GM12864 (cell line): ENCODE measurements around the gene MREG.

Experiments used
- DNase-seq: peaks from one replicate; pipeline ENCODE4 v3.0.0-alpha.2; 2011; ENCODE audit warnings: low read depth
- H3K4me3 ChIP-seq: 2 replicates; pipeline ENCODE4 v1.5.1; 2011; ENCODE audit warnings: mild to moderate bottlenecking, low read depth, low read length, control low read depth
- TF ChIP-seq, protein P1 (sequence below): IDR thresholded peaks from 2 replicates; pipeline ENCODE4 v1.5.1; 2011; ENCODE audit warnings: low read depth, mild to moderate bottlenecking, moderate library complexity, low read length, control low read depth, inconsistent platforms; ENCODE audit errors: missing control alignments

MREG gene

DNA sequence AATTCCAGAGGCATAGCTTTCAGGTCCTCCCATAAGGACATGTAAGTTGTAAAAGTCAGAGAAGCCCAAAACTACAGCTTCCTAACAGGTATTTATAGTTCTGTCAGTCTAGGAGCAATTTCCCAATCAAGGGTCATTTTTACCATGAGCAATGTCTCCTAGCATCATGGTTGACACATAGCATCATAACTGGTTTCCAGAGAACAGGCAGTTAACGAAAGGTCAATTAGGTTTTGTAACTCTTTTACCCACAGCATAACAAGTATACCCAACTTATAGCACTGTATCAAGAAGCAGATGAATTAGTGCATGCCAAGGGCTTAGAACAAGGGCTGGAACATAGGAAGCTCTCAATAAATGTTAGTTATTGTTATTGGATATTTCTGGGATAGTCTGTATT lies 110.1 kb downstream of the MREG start:
- TF ChIP-seq, protein P1, sequence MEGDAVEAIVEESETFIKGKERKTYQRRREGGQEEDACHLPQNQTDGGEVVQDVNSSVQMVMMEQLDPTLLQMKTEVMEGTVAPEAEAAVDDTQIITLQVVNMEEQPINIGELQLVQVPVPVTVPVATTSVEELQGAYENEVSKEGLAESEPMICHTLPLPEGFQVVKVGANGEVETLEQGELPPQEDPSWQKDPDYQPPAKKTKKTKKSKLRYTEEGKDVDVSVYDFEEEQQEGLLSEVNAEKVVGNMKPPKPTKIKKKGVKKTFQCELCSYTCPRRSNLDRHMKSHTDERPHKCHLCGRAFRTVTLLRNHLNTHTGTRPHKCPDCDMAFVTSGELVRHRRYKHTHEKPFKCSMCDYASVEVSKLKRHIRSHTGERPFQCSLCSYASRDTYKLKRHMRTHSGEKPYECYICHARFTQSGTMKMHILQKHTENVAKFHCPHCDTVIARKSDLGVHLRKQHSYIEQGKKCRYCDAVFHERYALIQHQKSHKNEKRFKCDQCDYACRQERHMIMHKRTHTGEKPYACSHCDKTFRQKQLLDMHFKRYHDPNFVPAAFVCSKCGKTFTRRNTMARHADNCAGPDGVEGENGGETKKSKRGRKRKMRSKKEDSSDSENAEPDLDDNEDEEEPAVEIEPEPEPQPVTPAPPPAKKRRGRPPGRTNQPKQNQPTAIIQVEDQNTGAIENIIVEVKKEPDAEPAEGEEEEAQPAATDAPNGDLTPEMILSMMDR = no peak
- DNase-seq = no peak
- no peak overlapping the region for H3K4me3 ChIP-seq

DNA sequence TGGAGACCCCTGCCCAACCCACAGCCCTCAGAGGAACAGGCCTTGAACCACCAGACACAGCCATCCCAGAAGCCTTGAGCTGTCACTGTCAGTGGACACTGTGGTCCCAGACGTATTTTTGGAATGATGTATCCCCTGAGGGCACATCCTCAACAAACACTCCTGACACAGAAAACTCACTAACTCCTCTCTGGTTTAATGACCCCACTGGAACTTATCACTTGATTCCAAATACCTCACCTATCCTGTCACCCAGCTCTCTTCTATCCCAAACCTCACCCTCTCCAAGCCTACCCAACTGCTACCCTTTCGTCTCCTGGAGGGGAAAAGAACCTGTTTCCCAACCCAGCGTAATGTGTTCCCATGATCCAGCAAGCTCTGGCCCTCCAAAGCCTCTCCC lies 111.6 kb downstream of the MREG start:
- TF ChIP-seq, protein P1 = no peak
- no peak for DNase-seq

DNA sequence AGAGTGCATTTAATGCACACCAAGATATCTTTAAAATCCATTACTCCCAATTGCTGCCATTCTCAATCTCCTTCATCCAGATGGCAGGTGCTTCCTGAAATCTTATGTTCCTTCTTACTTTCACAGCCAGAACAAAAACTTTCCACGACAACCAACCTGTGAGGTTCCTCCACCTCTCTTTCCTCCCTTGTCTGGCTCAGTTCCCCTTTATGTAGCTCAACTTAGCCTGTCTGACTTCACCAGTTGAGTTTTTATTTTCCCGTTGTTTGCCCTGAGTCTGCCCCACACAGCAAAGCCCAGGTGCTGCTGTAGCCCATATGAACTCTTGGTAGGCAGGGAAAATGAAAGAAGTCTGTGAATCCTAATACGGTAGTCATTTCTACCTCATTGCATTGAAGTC lies 112.5 kb downstream of the MREG start:
- TF ChIP-seq, protein P1 = no peak
- no peak overlapping the region for H3K4me3 ChIP-seq
- DNase-seq = no peak

More for the DNA sequence above, 111.6 kb downstream of the MREG start:
- H3K4me3 ChIP-seq = no peak overlapping the region

DNA sequence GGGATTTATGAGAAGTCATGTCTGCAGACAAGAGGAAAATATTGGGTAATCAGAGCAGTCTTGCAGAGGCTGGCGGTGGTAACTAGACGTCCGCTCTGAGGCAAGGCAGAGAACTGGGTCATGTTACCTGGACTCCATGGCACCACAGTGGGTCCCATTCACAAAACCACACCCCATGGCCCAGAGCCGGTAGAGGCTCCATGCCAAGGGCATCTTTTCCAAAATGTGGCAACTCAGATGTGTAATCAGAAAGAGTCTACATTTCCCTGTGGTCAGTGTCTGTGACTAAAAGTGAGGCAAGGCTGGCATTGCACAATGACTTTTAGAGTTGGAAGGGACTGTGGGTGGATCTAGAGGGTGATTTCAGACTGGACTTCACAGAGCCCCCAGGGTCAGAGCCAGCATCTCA lies 113.1 kb downstream of the MREG start:
- no peak for DNase-seq
- TF ChIP-seq, protein P1 = no peak
- no peak overlapping the region for H3K4me3 ChIP-seq

DNA sequence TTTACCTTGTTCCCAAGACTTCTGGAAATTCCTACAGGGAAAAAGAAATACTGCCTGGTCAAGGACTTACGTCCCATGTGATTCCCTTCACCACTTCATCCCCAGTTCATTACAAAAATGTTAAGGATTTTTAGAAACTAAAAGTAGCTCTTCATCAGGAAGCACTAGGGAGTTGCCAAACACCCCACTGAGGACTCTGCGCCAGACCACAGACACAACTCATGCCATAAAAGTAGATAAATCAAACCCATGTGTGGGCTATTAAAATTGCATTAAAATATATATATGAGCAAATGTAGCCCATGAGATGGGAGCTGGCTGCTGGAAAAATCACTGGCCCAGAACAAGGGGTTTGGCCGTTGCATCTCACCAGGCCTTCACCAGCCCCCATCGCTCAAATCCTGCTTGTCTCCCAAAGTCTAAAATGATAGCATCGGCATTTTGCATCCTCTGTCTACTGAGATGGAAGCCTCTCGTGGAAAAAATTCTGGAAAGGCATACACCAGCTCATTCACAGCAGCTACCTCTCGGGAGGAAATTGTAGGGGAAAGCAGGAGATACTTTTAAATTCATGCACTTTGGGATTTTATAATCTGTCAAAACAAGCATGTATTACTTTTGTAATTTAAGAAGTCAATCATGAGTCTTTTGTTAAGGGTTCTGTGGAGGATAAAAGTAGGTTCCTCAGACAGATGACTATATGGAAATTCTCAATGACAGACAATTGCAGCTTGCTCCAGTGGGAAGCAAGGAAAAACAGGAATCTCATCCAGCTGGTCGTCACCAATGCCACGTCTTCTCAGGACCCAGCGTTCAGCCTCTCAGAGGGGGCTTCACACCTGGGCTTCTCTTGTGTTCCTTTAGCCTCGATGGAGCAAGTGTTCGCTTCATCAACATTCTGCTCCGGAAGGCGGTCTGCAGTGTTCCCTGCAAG lies 113.9 kb downstream of the MREG start:
- no peak overlapping the region for H3K4me3 ChIP-seq
- DNase-seq = no peak
- TF ChIP-seq, protein P1 = no peak

DNA sequence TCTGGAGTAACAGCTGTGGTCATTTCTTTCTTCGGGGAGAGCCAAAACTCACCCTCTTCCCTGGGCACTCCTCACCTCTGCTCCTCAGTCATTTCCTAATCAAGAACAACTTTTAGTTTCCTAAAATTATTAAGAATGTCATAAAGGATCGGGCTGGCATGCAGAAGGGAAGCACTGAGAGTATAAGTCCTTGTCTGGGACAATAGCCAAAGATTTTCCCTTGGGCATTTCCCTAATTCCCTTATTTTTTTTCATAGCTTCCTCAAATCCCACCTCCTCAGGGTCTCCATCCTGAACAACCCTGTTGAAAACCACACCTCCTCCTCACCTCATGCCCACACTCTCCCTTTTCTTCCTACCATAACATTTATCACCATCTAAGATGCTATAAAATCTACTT lies 115.0 kb downstream of the MREG start:
- no peak overlapping the region for H3K4me3 ChIP-seq
- TF ChIP-seq, protein P1 = no peak
- DNase-seq = no peak

DNA sequence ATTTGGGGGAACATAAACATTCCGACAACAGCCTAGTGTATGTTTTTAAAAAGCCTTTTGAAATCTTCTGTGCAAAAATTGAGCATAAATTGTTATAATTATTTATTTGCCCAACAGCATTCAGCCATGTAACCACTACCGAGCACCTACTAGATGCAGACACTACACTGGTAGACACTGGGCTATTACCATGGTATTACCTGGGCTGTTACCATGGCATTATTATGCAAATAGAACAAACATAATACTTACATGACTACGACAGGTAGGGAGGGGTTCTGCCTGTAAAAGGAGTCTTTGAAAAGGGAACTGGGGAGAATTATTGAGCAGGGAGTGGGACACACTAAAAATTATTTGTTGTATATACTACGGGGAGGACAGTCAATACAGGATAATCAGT lies 116.4 kb downstream of the MREG start:
- TF ChIP-seq, protein P1 = no peak

More for the DNA sequence above, 116.4 kb downstream of the MREG start:
- H3K4me3 ChIP-seq = no peak overlapping the region
- DNase-seq = no peak
